GM12892 (cell line): ENCODE measurements around the gene SPCS3.
"Not testable (repeated sequence)": the region's sequence is repeated elsewhere in the genome, so short reads cannot be mapped to it uniquely, and the experiment has no call there.

ENCODE experiments used
- DNase-seq: peaks from one replicate; pipeline ENCODE4 v3.0.0; 2011; ENCODE audit not compliant: insufficient read length
- FAIRE-seq: peaks from 2 replicates; lab custom pipeline; 2011; peaks lifted over from hg19 to GRCh38; lab: Jason Lieb, UNC
- POLR2A ChIP-seq: IDR thresholded peaks from 2 replicates; pipeline ENCODE4 v1.6.1; 2011; ENCODE audit warnings: low read depth, low read length, control low read depth
- POLR2AphosphoS5 ChIP-seq: IDR thresholded peaks from 2 replicates; pipeline ENCODE4 v1.6.1; 2011; ENCODE audit warnings: low read depth, low read length, control low read depth
- TAF1 ChIP-seq: IDR thresholded peaks from 2 replicates; pipeline ENCODE4 v1.6.1; 2011; ENCODE audit warnings: low read depth, mild to moderate bottlenecking, control low read depth, low read length, borderline replicate concordance

SPCS3 gene

GRCh38 chr4:176333076-176333475 lies 13.3 kb downstream of the SPCS3 start:
- no peak for DNase-seq
- no peak; the same call in 1 of the 2 replicates for TF ChIP-seq POLR2A
- no peak for TF ChIP-seq TAF1
- peak; percentile 39; the same call in 1 of the 2 replicates for TF ChIP-seq POLR2AphosphoS5
- FAIRE-seq, result no peak

- TF ChIP-seq TAF1, result no peak
- TF ChIP-seq POLR2AphosphoS5, result no peak
- TF ChIP-seq POLR2A, result no peak
- FAIRE-seq, result no peak
These were observed 14.3 kb downstream of the SPCS3 start for GRCh38 chr4:176334066-176334465.

GRCh38 chr4:176335421-176335820 lies 15.7 kb downstream of the SPCS3 start:
- TF ChIP-seq POLR2A, result no peak
- TF ChIP-seq TAF1, result no peak
- no peak for TF ChIP-seq POLR2AphosphoS5
- FAIRE-seq (peak; percentile 42), DNase-seq (no peak)

More at GRCh38 chr4:176334066-176334465, 14.3 kb downstream of the SPCS3 start:
- DNase-seq, result no peak

- DNase-seq, result no peak
- no peak for TF ChIP-seq POLR2A
- no peak for TF ChIP-seq POLR2AphosphoS5
- no peak for FAIRE-seq
These were observed 20.4 kb downstream of the SPCS3 start for GRCh38 chr4:176339936-176340761.

- FAIRE-seq, result peak; percentile 58
- no peak for DNase-seq
- TF ChIP-seq POLR2A (no peak), TAF1 (no peak), POLR2AphosphoS5 (no peak)
These were observed 21.3 kb downstream of the SPCS3 start for GRCh38 chr4:176340871-176341685.

- no peak for DNase-seq
- FAIRE-seq, result no peak
- no peak for TF ChIP-seq TAF1
- no peak for TF ChIP-seq POLR2A
- TF ChIP-seq POLR2AphosphoS5, result no peak
These were observed 22.6 kb downstream of the SPCS3 start for GRCh38 chr4:176342384-176342783.

GRCh38 chr4:176343286-176343685 lies 23.5 kb downstream of the SPCS3 start:
- TF ChIP-seq TAF1 (no peak), POLR2A (no peak), POLR2AphosphoS5 (no peak)
- FAIRE-seq (no peak), DNase-seq (no peak)

GRCh38 chr4:176345346-176345745 lies 25.6 kb downstream of the SPCS3 start:
- not testable (repeated sequence) for FAIRE-seq, DNase-seq

- DNase-seq, FAIRE-seq: not testable (repeated sequence)
These were observed 27.1 kb downstream of the SPCS3 start for GRCh38 chr4:176346836-176347235.

GRCh38 chr4:176350671-176351070 lies 30.9 kb downstream of the SPCS3 start:
- TF ChIP-seq TAF1 (no peak), POLR2AphosphoS5 (no peak), POLR2A (no peak)
- DNase-seq (no peak), FAIRE-seq (no peak)

GRCh38 chr4:176354884-176355283 lies 35.1 kb downstream of the SPCS3 start:
- no peak for FAIRE-seq

GRCh38 chr4:176357359-176358082 lies 37.8 kb downstream of the SPCS3 start:
- TF ChIP-seq TAF1, result no peak
- no peak for TF ChIP-seq POLR2AphosphoS5
- TF ChIP-seq POLR2A, result no peak
- DNase-seq (peak; percentile 9), FAIRE-seq (peak; percentile 84)

More at GRCh38 chr4:176354884-176355283, 35.1 kb downstream of the SPCS3 start:
- no peak for DNase-seq
- TF ChIP-seq POLR2A (no peak), POLR2AphosphoS5 (no peak)
